Rectal smooth muscle tissue (tissue), 1 donor: ENCODE measurements around the gene PLAAT3.

Source experiments
- H3K27ac ChIP-seq: one replicate; pipeline ENCODE4 v1.7.0; 2013; ENCODE audit warnings: low read depth, low read length, inconsistent platforms
- H3K27me3 ChIP-seq: one replicate; pipeline ENCODE4 v1.7.0; 2013; ENCODE audit warnings: low read length; ENCODE audit not compliant: control insufficient read depth, insufficient read depth
- H3K36me3 ChIP-seq: one replicate; pipeline ENCODE4 v1.7.0; 2013; ENCODE audit warnings: low read length; ENCODE audit not compliant: control insufficient read depth, insufficient read depth
- H3K4me1 ChIP-seq: one replicate; pipeline ENCODE4 v1.7.0; 2013; ENCODE audit warnings: low read length; ENCODE audit not compliant: control insufficient read depth, insufficient read depth
- H3K4me3 ChIP-seq: one replicate; pipeline ENCODE4 v1.7.0; 2013; ENCODE audit warnings: low read length
- H3K9ac ChIP-seq: one replicate; pipeline ENCODE4 v1.7.0; 2013; ENCODE audit warnings: low read length

PLAAT3 gene

DNA sequence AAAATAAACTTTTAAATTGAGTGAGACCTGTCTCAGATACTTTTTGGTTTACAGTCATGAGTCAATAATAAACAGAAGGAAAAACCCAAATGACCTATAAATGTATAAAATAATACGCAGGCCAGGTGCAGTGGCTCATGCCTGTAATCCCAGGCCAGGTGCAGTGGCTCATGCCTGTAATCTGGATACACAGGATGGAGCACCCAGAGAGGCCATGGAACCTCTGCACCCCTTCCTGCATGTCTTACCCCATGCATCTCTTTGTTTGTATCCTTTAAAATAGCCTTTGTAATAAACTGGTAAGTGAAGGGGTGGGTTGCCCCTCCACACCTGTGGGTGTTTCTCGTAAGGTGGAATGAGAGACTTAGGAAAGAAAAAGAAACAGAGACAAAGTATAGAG lies 86.6 kb downstream of the PLAAT3 start:
- Histone ChIP-seq H3K27me3 (no peaks in the 10 kb centered on the region), H3K4me3 (no peak overlapping the region), H3K4me1 (no peaks in the 10 kb centered on the region), H3K36me3 (no peaks in the 10 kb centered on the region), H3K27ac (no peak overlapping the region), H3K9ac (no peak overlapping the region)
